Hepatocyte (in vitro differentiated cells): ENCODE data around the gene LAPTM5. TPM values are rescaled to one million over a fixed set of nuclear protein-coding genes. Genes with fewer than 3 reads are reported as not detected.

Experiments used
- DNase-seq: peaks from one replicate; pipeline ENCODE4 v3.0.0-alpha.2; 2016; ENCODE audit warnings: low spot score
- H2AFZ ChIP-seq: fragments of 200-600 bp; sonication (generic); 2 replicates; pipeline ENCODE4 v1.6.0; 2016; ENCODE audit warnings: antibody characterized with exemption, mild to moderate bottlenecking
- H3K27ac ChIP-seq: fragments of 200-600 bp; sonication (generic); 2 replicates; pipeline ENCODE4 v1.5.1; 2016; ENCODE audit warnings: mild to moderate bottlenecking
- H3K27me3 ChIP-seq: fragments of 200-600 bp; sonication (generic); 2 replicates; pipeline ENCODE4 v1.6.1; 2016
- H3K36me3 ChIP-seq: fragments of 200-600 bp; sonication (generic); replicated peaks from 2 replicates; pipeline ENCODE4 v1.5.1; 2016; ENCODE audit warnings: low read depth; ENCODE audit not compliant: insufficient read depth
- H3K4me1 ChIP-seq: fragments of 200-600 bp; sonication (generic); 2 replicates; pipeline ENCODE4 v1.5.1; 2016; ENCODE audit warnings: mild to moderate bottlenecking, moderate library complexity; ENCODE audit not compliant: insufficient read depth
- H3K4me2 ChIP-seq: fragments of 200-600 bp; sonication (generic); 2 replicates; pipeline ENCODE4 v1.6.0; 2016
- H3K4me3 ChIP-seq: fragments of 200-600 bp; sonication (generic); 2 replicates; pipeline ENCODE4 v1.5.1; 2016; ENCODE audit warnings: mild to moderate bottlenecking
- H3K79me2 ChIP-seq: fragments of 200-600 bp; sonication (generic); 2 replicates; pipeline ENCODE4 v1.6.0; 2017; ENCODE audit warnings: mild to moderate bottlenecking
- H3K9me2 ChIP-seq: fragments of 200-600 bp; sonication (generic); replicated peaks from 2 replicates; pipeline ENCODE4 v1.6.0; 2017; ENCODE audit warnings: mild to moderate bottlenecking; ENCODE audit not compliant: insufficient read depth
- H3K9me3 ChIP-seq: fragments of 200-600 bp; sonication (generic); 2 replicates; pipeline ENCODE4 v1.5.1; 2016; ENCODE audit warnings: low read depth, mild to moderate bottlenecking
- H4K20me1 ChIP-seq: fragments of 200-600 bp; sonication (generic); 2 replicates; pipeline ENCODE4 v1.6.0; 2016; ENCODE audit warnings: mild to moderate bottlenecking; ENCODE audit not compliant: insufficient read depth, poor library complexity, severe bottlenecking
- EZH2 ChIP-seq: fragments of 200-600 bp; sonication (generic); IDR thresholded peaks from 2 replicates; pipeline ENCODE4 v1.6.1; 2016; ENCODE audit warnings: antibody characterized with exemption, mild to moderate bottlenecking, borderline replicate concordance
- EZH2phosphoT487 ChIP-seq: fragments of 200-600 bp; sonication (generic); IDR thresholded peaks from one replicate; pipeline ENCODE4 v1.6.1; 2018; ENCODE audit warnings: antibody characterized with exemption, mild to moderate bottlenecking, low read depth, moderate library complexity; ENCODE audit not compliant: unreplicated experiment, severe bottlenecking
- WGBS: methylation state at CpG from one replicate; pipeline ENCODE4 v1.1.6; 2016; ENCODE audit warnings: low lambda C conversion rate; ENCODE audit errors: missing lambda C conversion rate; 5-methylcytosine and 5-hydroxymethylcytosine counted together
- polyA plus RNA-seq: library from polyadenylated mRNA; unstranded; fragments of >200 nt; fragmentation: Nextera tagmentation; extraction: Ambion mirVana; gene quantifications from 2 replicates; pipeline ENCODE4 v1.2.1, GENCODE V29; 2016
- total RNA-seq: library from RNA; depleted of rRNA; stranded (reverse); fragments of >200 nt; gene quantifications from 2 replicates; pipeline ENCODE4 v1.2.3, GENCODE V29; 2014
- TF ChIP-seq, protein P1 (sequence below): fragments of 200-600 bp; sonication (generic); IDR thresholded peaks from 2 replicates; pipeline ENCODE4 v1.5.1; 2016; ENCODE audit warnings: antibody characterized with exemption, mild to moderate bottlenecking; ENCODE audit not compliant: poor library complexity

Gene LAPTM5
- total RNA-seq (3.2 and 5.1 TPM in 2 replicates), polyA plus RNA-seq (2.6 and 5.4 TPM in 2 replicates)

DNA sequence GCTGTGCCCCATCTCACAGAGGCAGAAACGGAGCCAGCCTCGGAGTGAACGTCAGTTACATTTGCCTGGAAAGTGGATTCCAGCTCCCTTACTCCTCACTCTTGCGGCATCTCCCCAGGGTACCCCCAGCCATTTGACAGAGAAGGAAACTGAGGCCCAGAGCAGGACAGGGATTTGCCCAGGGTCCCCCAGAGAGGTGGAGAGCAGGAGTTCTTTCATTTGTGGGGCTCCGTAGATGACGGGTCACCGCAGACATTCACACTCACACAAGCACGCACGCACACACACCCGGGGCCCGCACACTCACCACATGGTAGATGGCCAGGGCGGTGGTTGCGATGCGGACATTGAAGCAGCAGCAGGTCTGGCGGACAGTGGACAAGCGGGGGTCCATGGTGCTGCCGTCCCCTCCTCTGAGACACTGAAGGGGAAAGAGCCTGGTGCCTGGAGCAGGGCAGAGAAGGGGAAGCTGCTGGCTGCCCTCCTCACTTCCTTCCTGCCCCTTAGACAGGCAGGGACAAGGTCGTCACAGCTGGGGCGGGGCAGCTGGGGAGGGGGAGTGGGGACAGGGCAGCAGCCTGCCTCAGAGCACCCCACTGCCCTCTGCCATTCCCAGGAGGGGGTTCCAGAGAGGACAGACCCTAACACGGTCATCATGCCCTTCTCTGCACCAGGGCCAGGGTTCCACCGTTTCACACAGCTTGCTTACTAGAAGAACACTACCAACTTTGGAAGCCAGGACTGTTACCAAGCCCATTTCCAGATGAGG lies at the start of gene LAPTM5:
Gene LAPTM5, minus strand, starts transcription at position 423 of the 769 bp plus-strand sequence. Its CDS starts 29 bp downstream, at position 394.
- H3K4me1 ChIP-seq = no peaks in the 10 kb centered on the region
- TF ChIP-seq, protein P1, sequence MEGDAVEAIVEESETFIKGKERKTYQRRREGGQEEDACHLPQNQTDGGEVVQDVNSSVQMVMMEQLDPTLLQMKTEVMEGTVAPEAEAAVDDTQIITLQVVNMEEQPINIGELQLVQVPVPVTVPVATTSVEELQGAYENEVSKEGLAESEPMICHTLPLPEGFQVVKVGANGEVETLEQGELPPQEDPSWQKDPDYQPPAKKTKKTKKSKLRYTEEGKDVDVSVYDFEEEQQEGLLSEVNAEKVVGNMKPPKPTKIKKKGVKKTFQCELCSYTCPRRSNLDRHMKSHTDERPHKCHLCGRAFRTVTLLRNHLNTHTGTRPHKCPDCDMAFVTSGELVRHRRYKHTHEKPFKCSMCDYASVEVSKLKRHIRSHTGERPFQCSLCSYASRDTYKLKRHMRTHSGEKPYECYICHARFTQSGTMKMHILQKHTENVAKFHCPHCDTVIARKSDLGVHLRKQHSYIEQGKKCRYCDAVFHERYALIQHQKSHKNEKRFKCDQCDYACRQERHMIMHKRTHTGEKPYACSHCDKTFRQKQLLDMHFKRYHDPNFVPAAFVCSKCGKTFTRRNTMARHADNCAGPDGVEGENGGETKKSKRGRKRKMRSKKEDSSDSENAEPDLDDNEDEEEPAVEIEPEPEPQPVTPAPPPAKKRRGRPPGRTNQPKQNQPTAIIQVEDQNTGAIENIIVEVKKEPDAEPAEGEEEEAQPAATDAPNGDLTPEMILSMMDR = no peak
- TF ChIP-seq EZH2phosphoT487 (no peak), EZH2 (no peak)
- H3K79me2 ChIP-seq = no peaks in the 10 kb centered on the region
- peaks cover 2% of the 10 kb centered on the region for H3K27me3 ChIP-seq
- no peaks in the 10 kb centered on the region for H4K20me1 ChIP-seq
- no peak within 1 kb of the TSS for H2AFZ ChIP-seq
- WGBS = 89% methylated on average over 21 of the region's 21 CpGs
- DNase-seq = no peak
- H3K27ac ChIP-seq = no peak within 1 kb of the TSS
- no peaks in the 10 kb centered on the region for H3K9me3 ChIP-seq
- H3K36me3 ChIP-seq = no peaks in the 10 kb centered on the region
- no peak within 1 kb of the TSS for H3K4me3 ChIP-seq
- H3K4me2 ChIP-seq = no peak within 1 kb of the TSS
- no peaks in the 10 kb centered on the region for H3K9me2 ChIP-seq

DNA sequence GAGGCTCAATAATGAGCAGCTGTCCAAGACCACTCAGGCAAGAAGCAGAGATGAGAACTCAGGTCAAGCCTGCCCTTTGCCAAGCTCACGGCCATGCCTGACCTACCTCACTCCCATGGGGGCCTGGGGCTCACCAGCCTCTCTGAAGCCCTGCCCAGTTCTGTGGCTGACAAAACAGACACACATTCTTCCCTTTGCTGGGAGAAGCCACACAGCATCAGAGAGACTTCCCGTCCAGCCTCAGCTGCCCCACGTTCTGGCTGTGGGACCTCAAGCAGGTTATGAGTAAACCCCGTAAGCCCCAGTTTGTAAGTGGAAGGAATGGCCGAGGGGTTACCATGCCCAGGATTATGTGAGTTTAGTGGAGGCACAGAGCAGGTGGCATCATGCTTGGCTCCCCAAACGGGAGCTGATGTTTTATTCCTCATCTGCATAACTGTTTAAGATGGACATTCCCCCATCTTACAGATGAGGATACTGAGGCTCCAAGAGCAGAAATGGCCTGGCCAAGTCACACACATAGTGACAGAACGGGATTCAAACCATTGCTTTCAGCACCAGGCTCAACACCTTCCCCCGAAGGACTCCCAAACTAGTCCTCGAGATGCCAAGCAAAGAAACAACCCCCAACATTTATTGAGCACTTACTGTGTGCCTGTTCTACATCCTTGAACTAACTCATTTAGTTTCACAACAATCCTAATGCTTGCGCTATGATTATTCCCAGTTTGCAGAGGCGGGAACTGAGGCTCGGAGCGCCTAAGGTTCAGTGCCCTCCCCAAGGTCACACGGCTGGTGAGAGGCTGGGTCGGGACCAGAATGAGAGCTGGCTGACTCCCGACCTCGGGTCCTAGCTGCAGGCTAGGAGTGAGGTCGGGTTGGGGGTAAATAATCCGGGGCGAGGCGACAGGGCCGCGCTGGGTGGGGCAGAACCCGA lies 49.1 kb upstream of the LAPTM5 start:
- peaks cover 38% of the 10 kb centered on the region for H3K4me1 ChIP-seq
- 93% methylated on average over 23 of the region's 24 CpGs for WGBS

GRCh38 chr1:30805304-30806003 lies 47.9 kb upstream of the LAPTM5 start:
- Histone ChIP-seq H3K27me3 (no peaks in the 10 kb centered on the region), H3K4me3 (no peak overlapping the region), H3K79me2 (no peaks in the 10 kb centered on the region), H4K20me1 (no peaks in the 10 kb centered on the region), H3K36me3 (no peaks in the 10 kb centered on the region), H3K9me2 (no peaks in the 10 kb centered on the region), H3K27ac (no peak overlapping the region), H3K9me3 (no peaks in the 10 kb centered on the region), H3K4me1 (peaks cover 40% of the 10 kb centered on the region), H3K4me2 (no peak overlapping the region), H2AFZ (no peak overlapping the region)
- no peak for DNase-seq
- TF ChIP-seq EZH2 (no peak), EZH2phosphoT487 (no peak)
- TF ChIP-seq, protein P1 = no peak
- WGBS = 68% methylated on average over 8 of the region's 11 CpGs

More for the DNA sequence above, 49.1 kb upstream of the LAPTM5 start:
- no peaks in the 10 kb centered on the region for H3K79me2 ChIP-seq
- H3K4me2 ChIP-seq = no peak overlapping the region
- DNase-seq = no peak
- H3K9me3 ChIP-seq = no peaks in the 10 kb centered on the region
- TF ChIP-seq, protein P1 = no peak
- TF ChIP-seq EZH2phosphoT487 (no peak), EZH2 (no peak)
- no peak overlapping the region for H3K4me3 ChIP-seq
- H2AFZ ChIP-seq = no peak overlapping the region
- no peaks in the 10 kb centered on the region for H3K36me3 ChIP-seq
- H4K20me1 ChIP-seq = no peaks in the 10 kb centered on the region
- H3K27ac ChIP-seq = no peak overlapping the region
- no peaks in the 10 kb centered on the region for H3K9me2 ChIP-seq
- H3K27me3 ChIP-seq = no peaks in the 10 kb centered on the region
